Body of pancreas (tissue), 4 donors: Measurements from ENCODE around the gene FYTTD1. TPM values are rescaled to one million over a fixed set of nuclear protein-coding genes. Genes with fewer than 3 reads are reported as not detected.

ENCODE experiments used
- ATAC-seq: fragments of 150-250 bp; one replicate; pipeline ENCODE4 v1.9.1; 2016
- DNase-seq, 4 donors: peaks; one replicate each; pipeline ENCODE4 v3.0.0-alpha.2; 2019
- H3K27ac ChIP-seq, 4 donors: fragments of 200-600 bp; sonication (generic); 1 replicate in 3 of 4; 2 replicates in 1 of 4; pipeline versions ENCODE4 v1.5.1 to v1.6.1; 2016 to 2019; ENCODE audit warnings: mild to moderate bottlenecking in 1 of 4, mixed read lengths in 1 of 4, moderate library complexity in 1 of 4
- H3K27me3 ChIP-seq, 2 donors: fragments of 200-600 bp; sonication (generic); one replicate each; pipeline ENCODE4 v1.6.0; 2016; ENCODE audit warnings: mild to moderate bottlenecking in 1 of 2
- H3K36me3 ChIP-seq, 2 donors: fragments of 200-600 bp; sonication (generic); replicated peaks in 1 of 2; 2 replicates each; pipeline ENCODE4 v1.5.1; 2016; ENCODE audit warnings: low read depth in 2 of 2; ENCODE audit not compliant: insufficient read depth in 1 of 2
- H3K4me1 ChIP-seq: fragments of 200-600 bp; sonication (generic); one replicate; pipeline ENCODE4 v1.6.0; 2016
- H3K4me3 ChIP-seq, 2 donors: fragments of 200-600 bp; sonication (generic); 1 replicate in 1 of 2; 2 replicates in 1 of 2; pipeline ENCODE4 v1.5.1; 2016 to 2019
- H3K9me3 ChIP-seq, 3 donors: fragments of 200-600 bp; sonication (generic); 1 replicate in 2 of 3; 2 replicates in 1 of 3; pipeline ENCODE4 v1.5.1; 2016
- POLR2A ChIP-seq, 3 donors: fragments of 450-650 bp; IDR thresholded peaks; one replicate each; pipeline ENCODE4 v1.6.1; 2016; ENCODE audit warnings: antibody characterized with exemption in 3 of 3, mild to moderate bottlenecking in 2 of 3
- WGBS, 2 donors: methylation state at CpG; one replicate each; pipeline ENCODE4 v1.1.5; 2017; 5-methylcytosine and 5-hydroxymethylcytosine counted together
- intact Hi-C: fragments of 100-400 bp; cut with DNase I; formaldehyde crosslinking; loops from one replicate; pipeline ENCODE4 v1.15.1; 2023
- total RNA-seq, 2 donors: library from RNA; depleted of rRNA; stranded (reverse); fragments of >200 nt; gene quantifications; one replicate each; pipeline ENCODE4 v1.1.0, GENCODE V29; 2016
- TF ChIP-seq, protein P1 (sequence below), 7 experiments: fragments of 450-650 bp in 4 of 7; fragments of 200-600 bp in 3 of 7; sonication (generic) in 3 of 7; IDR thresholded peaks; one replicate each; pipeline ENCODE4 v1.5.1; 2016 to 2019; ENCODE audit warnings: antibody characterized with exemption in 7 of 7

Gene FYTTD1
- total RNA-seq, 2 donors from 2014 or later, result 13.8 to 16.3 TPM

DNA sequence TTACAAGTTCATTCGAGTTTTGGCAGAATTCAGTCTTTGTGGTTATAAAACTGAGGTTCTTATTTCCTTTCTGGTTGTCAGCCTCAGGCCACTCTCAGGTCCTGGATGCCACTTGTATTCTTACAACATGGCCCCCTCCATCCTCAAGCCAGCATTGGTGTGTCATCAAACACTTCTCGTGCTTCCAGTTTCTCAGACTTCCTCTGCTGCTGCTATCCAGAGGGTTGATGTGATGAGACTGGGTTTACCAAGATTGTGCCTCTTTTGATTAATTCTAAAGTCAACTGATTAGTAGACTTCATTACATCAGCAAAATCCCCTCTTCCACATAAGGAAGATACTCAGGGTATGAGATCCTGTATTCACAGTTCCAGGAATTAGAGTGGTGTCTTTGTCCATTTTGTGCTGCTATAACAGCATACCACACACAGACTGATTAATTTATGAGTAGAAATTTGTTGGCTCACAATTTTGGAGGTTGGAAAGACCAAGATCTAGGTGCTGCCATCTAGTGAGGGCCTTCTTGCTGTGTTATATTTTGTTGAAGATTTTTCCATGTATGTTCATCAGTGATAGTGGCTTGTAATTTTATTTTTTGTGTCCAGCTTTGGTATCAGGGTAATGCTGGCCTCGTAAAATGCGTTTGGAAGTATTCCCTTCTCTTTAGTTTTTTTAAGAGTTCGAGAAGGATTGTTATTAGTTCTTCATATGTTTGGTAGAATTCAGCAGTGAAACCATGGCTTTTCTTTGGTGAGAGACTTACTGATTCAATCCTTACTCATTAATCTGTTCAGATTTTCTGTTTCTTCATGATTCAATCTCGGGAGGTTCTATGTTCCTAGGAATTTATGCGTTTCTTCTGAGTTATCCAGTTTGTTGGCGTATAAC is 52.5 kb downstream of the FYTTD1 start:
- Histone ChIP-seq H3K27ac (no peak overlapping the region), H3K4me1 (no peaks in the 10 kb centered on the region), H3K9me3 (no peaks in the 10 kb centered on the region), H3K27me3 (no peaks in the 10 kb centered on the region), H3K36me3 (no peaks in the 10 kb centered on the region), H3K4me3 (no peak overlapping the region)
- ATAC-seq, result no peak
- intact Hi-C loops, result no loop called here
- no peak for TF ChIP-seq POLR2A (IDR thresholded peaks at IDR 0.05)
- TF ChIP-seq, protein P1, sequence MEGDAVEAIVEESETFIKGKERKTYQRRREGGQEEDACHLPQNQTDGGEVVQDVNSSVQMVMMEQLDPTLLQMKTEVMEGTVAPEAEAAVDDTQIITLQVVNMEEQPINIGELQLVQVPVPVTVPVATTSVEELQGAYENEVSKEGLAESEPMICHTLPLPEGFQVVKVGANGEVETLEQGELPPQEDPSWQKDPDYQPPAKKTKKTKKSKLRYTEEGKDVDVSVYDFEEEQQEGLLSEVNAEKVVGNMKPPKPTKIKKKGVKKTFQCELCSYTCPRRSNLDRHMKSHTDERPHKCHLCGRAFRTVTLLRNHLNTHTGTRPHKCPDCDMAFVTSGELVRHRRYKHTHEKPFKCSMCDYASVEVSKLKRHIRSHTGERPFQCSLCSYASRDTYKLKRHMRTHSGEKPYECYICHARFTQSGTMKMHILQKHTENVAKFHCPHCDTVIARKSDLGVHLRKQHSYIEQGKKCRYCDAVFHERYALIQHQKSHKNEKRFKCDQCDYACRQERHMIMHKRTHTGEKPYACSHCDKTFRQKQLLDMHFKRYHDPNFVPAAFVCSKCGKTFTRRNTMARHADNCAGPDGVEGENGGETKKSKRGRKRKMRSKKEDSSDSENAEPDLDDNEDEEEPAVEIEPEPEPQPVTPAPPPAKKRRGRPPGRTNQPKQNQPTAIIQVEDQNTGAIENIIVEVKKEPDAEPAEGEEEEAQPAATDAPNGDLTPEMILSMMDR (IDR thresholded peaks at IDR 0.05), result peak in 6 of 7 experiments; percentile 6 to 36 (median 19)
- 42 to 53% methylated on average over 8 of the region's 8 CpGs for WGBS, 2 donors
- DNase-seq, result peak in 1 of 4 donors; percentile 15

DNA sequence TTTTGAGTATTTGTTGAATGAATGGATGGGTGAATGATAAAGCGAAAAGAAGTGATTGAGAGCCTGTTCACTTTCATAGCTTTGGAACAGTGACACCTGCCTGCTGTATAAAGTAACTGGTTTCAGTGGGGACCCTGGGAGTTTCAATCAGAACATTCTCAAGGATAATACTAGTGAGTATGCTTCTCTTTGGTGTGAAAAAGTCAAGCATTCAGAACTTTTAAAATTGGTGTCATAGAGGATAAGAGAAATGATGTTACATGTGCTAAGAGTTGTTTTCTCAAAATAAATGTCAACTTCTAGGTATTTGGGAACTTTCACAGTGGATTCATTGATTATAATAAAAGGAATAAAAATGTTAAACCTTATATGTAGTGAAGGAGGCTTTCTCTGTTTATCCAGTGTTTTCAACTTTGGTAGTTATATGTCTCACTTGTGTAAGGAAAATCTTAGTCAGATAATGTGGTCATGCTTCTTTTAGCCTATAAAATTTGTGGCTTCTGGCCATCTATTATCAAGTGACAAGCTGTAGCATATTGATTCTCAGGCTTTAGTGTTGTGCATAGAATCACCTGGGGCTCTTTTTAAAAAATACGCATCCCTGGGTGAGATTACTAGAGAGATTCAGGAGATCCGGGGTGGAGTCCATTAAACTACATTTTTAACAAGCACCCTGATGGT is 53.2 kb downstream of the FYTTD1 start:
- no peaks in the 10 kb centered on the region for H3K36me3 ChIP-seq
- intact Hi-C loops, result no loop called here
- no peaks in the 10 kb centered on the region for H3K9me3 ChIP-seq
- H3K27ac ChIP-seq, result no peak overlapping the region
- no peaks in the 10 kb centered on the region for H3K4me1 ChIP-seq
- H3K4me3 ChIP-seq, result no peak overlapping the region
- ATAC-seq, result no peak
- TF ChIP-seq POLR2A (IDR thresholded peaks at IDR 0.05), result no peak
- TF ChIP-seq, protein P1 (IDR thresholded peaks at IDR 0.05), result peak in 2 of 7 experiments; percentile 24 to 28
- no peaks in the 10 kb centered on the region for H3K27me3 ChIP-seq
- 56 to 73% methylated on average over 3 of the region's 3 CpGs for WGBS, 2 donors
- DNase-seq, result no peak

DNA sequence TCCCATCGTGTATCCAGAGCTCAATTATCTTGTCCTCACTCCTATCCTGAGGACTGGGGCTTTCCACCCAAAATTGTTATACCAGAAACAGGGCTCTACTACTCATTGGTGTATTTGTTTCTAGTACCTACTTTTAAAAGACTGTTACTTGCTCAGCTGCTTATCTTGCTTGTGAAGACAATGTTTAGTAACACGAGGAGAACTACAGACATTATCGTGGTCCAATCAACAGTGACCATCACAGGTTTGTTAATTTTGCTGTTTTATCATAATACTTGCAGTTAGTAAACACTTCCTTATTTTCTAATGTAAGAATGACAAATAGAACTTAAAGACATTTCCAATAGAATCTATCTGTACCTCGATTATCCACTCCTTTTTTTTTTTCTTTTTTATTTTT is 54.8 kb downstream of the FYTTD1 start:
- no peaks in the 10 kb centered on the region for H3K4me1 ChIP-seq
- H3K36me3 ChIP-seq, result no peaks in the 10 kb centered on the region
- intact Hi-C loops, result no loop called here
- no peak for TF ChIP-seq POLR2A (IDR thresholded peaks at IDR 0.05)
- TF ChIP-seq, protein P1 (IDR thresholded peaks at IDR 0.05), result no peak
- DNase-seq (no peak), ATAC-seq (no peak)
- H3K27ac ChIP-seq, result no peak overlapping the region
- no peak overlapping the region for H3K4me3 ChIP-seq
- WGBS, 2 donors, result 69 to 70% methylated on average over 4 of the region's 4 CpGs
- H3K9me3 ChIP-seq, result no peaks in the 10 kb centered on the region
- no peaks in the 10 kb centered on the region for H3K27me3 ChIP-seq

DNA sequence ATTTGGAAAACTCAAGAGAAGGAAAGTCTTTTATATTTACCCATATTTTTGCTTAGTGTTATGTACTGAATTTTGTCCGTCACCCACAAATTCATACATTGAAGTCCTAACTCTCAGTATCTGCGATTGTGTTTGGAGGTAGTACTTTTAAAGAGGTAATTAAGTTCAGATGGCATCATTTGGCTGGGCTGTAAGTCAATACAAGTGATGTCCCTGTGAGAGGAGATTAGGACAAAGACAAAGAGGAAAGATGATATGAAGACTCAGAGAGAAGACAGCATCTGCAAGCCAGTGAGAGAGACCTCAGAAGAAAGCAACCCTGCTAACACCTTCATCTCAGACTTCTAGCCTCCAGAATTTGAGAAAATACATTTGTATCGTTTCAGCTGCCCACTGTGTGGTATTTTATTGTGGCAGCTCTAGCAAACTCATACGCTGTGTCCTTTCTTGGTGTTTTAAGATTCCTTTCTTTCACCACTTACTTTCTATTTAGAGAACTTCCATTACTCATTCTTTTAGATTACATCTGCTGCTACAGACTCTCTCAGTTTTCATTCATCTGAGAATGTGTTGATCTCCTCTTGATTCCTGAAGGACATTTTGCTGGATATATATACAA is 58.4 kb downstream of the FYTTD1 start:
- Histone ChIP-seq H3K27ac (no peak overlapping the region), H3K36me3 (no peaks in the 10 kb centered on the region), H3K27me3 (no peaks in the 10 kb centered on the region), H3K4me1 (peaks cover 6% of the 10 kb centered on the region), H3K9me3 (no peaks in the 10 kb centered on the region), H3K4me3 (no peak overlapping the region)
- no peak for DNase-seq
- WGBS, 2 donors, result 86 to 87% methylated on average over 4 of the region's 4 CpGs
- no peak for ATAC-seq
- intact Hi-C loops, result no loop called here
- TF ChIP-seq, protein P1 (IDR thresholded peaks at IDR 0.05), result no peak
- no peak for TF ChIP-seq POLR2A (IDR thresholded peaks at IDR 0.05)
